Smooth muscle cell (in vitro differentiated cells): ENCODE measurements around the gene BIRC5. TPM values are rescaled to one million over a fixed set of nuclear protein-coding genes. Genes with fewer than 3 reads are reported as not detected.

Experiments used
- DNase-seq: peaks from one replicate; lab custom pipeline; 2025; ENCODE audit not compliant: unreplicated experiment; lab: John Stamatoyannopoulos, UW
- H2AFZ ChIP-seq: fragments of 200-600 bp; sonication (generic); 2 replicates; pipeline ENCODE4 v1.6.0; 2016; ENCODE audit warnings: antibody characterized with exemption, low read depth, mild to moderate bottlenecking
- H3F3A ChIP-seq: fragments of 200-600 bp; sonication (generic); 2 replicates; pipeline ENCODE4 v1.6.0; 2017; ENCODE audit warnings: antibody characterized with exemption, low read depth
- H3K27ac ChIP-seq: fragments of 200-600 bp; sonication (generic); 2 replicates; pipeline ENCODE4 v1.5.1; 2016; ENCODE audit warnings: low read depth, mild to moderate bottlenecking
- H3K27me3 ChIP-seq: fragments of 200-600 bp; sonication (generic); 2 replicates; pipeline ENCODE4 v1.6.1; 2016; ENCODE audit warnings: low read depth, mild to moderate bottlenecking
- H3K36me3 ChIP-seq: fragments of 200-600 bp; sonication (generic); 2 replicates; pipeline ENCODE4 v1.5.1; 2016; ENCODE audit warnings: low read depth
- H3K4me1 ChIP-seq: fragments of 200-600 bp; sonication (generic); 2 replicates; pipeline ENCODE4 v1.5.1; 2016; ENCODE audit warnings: low read depth
- H3K4me2 ChIP-seq: fragments of 200-600 bp; sonication (generic); 2 replicates; pipeline ENCODE4 v1.6.0; 2016; ENCODE audit warnings: mild to moderate bottlenecking
- H3K4me3 ChIP-seq: fragments of 200-600 bp; sonication (generic); 2 replicates; pipeline ENCODE4 v1.5.1; 2016; ENCODE audit warnings: mild to moderate bottlenecking
- H3K79me2 ChIP-seq: fragments of 200-600 bp; sonication (generic); 2 replicates; pipeline ENCODE4 v1.6.0; 2016; ENCODE audit warnings: low read depth, mild to moderate bottlenecking
- H3K9ac ChIP-seq: fragments of 200-600 bp; sonication (generic); 2 replicates; pipeline ENCODE4 v1.6.0; 2016; ENCODE audit warnings: low read depth
- H3K9me3 ChIP-seq: fragments of 200-600 bp; sonication (generic); replicated peaks from 2 replicates; pipeline ENCODE4 v1.5.1; 2016; ENCODE audit warnings: low read depth
- H4K20me1 ChIP-seq: fragments of 200-600 bp; sonication (generic); 2 replicates; pipeline ENCODE4 v1.6.0; 2016; ENCODE audit warnings: low read depth
- CTCF ChIP-seq: fragments of 200-600 bp; sonication (generic); IDR thresholded peaks from 2 replicates; pipeline ENCODE4 v1.5.1; 2017; ENCODE audit warnings: borderline replicate concordance, mild to moderate bottlenecking, antibody characterized with exemption; ENCODE audit not compliant: insufficient read depth, poor library complexity, severe bottlenecking
- WGBS: methylation state at CpG from one replicate; pipeline ENCODE4 v1.1.7; 2016; ENCODE audit warnings: low lambda C conversion rate; 5-methylcytosine and 5-hydroxymethylcytosine counted together
- polyA plus RNA-seq: library from polyadenylated mRNA; unstranded; fragments of >200 nt; fragmentation: Nextera tagmentation; extraction: Ambion mirVana; gene quantifications from 2 replicates; pipeline ENCODE4 v1.2.1, GENCODE V29; 2016
- total RNA-seq: library from RNA; depleted of rRNA; stranded (reverse); fragments of >200 nt; gene quantifications from 2 replicates; pipeline ENCODE4 v1.2.3, GENCODE V29; 2014

Gene BIRC5
- total and polyA plus RNA-seq, 2 experiments from 2014 or later = 7.7 to 15.6 TPM

DNA sequence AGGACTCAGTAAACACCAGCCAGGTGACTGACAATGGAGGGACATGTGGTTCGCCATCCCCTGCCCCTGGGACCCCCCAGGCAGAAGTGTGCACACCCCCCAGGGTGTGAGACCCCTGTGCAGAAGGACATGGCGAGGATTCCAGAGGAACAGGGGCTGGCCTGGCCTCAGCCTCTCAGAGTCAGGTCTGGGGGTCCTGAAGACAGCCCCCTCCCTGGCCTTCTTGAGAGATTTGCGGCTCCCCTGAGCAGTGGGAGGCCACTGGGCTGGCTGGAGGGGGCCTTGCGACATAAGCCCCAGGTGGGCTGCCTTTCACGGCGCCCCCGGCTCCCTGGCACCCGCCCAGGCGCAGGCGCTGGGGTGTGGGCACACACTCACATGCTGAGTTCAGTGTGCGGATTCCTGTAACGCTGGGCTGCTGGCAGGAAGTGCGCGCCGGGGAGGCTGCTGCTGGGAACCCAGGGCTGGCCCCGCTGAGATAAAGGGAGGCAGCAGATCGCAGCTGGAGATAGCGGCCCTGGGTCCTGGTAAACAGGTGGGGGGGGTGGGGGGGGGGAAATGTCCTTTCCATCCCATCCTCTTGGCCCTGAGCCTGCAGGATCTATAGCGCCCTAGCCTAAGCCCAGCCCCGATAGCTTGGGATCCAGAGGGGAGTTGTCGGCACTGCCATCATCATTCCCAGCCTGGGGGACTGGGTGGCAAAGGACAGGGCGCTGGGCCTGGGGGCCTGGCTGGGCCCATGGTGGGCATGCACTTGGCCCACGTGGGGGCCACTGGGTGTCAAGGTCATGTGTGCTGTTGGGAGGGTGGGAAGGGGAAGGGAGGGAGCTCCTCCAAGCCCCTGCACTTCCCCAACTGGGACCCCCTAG, 44.5 kb downstream of the BIRC5 start:
- Histone ChIP-seq H4K20me1 (no peaks in the 10 kb centered on the region), H3K4me3 (no peak overlapping the region), H3K4me2 (peak overlapping the region; percentile 61), H3K27me3 (no peaks in the 10 kb centered on the region), H3K36me3 (no peaks in the 10 kb centered on the region), H3F3A (no peaks in the 10 kb centered on the region), H3K9ac (no peak overlapping the region), H3K79me2 (peaks cover 4% of the 10 kb centered on the region), H3K27ac (peak overlapping the region; percentile 24), H3K4me1 (peaks cover 31% of the 10 kb centered on the region), H2AFZ (no peak overlapping the region), H3K9me3 (no peaks in the 10 kb centered on the region)
- no peak for DNase-seq
- TF ChIP-seq CTCF = no peak
- 45% methylated on average over 22 of the region's 23 CpGs for WGBS

- DNase-seq = no peak
- Histone ChIP-seq H2AFZ (no peak overlapping the region), H3K27ac (no peak overlapping the region), H3K4me1 (peaks cover 31% of the 10 kb centered on the region), H3K4me2 (no peak overlapping the region), H3K36me3 (no peaks in the 10 kb centered on the region), H3F3A (no peaks in the 10 kb centered on the region), H4K20me1 (no peaks in the 10 kb centered on the region), H3K27me3 (no peaks in the 10 kb centered on the region), H3K9ac (no peak overlapping the region), H3K4me3 (no peak overlapping the region), H3K9me3 (no peaks in the 10 kb centered on the region), H3K79me2 (peaks cover under 1% of the 10 kb centered on the region)
- no peak for TF ChIP-seq CTCF
- 91% methylated on average over 10 of the region's 10 CpGs for WGBS
These were observed 45.1 kb downstream of the BIRC5 start for GRCh38 chr17:78259192-78259554.

DNA sequence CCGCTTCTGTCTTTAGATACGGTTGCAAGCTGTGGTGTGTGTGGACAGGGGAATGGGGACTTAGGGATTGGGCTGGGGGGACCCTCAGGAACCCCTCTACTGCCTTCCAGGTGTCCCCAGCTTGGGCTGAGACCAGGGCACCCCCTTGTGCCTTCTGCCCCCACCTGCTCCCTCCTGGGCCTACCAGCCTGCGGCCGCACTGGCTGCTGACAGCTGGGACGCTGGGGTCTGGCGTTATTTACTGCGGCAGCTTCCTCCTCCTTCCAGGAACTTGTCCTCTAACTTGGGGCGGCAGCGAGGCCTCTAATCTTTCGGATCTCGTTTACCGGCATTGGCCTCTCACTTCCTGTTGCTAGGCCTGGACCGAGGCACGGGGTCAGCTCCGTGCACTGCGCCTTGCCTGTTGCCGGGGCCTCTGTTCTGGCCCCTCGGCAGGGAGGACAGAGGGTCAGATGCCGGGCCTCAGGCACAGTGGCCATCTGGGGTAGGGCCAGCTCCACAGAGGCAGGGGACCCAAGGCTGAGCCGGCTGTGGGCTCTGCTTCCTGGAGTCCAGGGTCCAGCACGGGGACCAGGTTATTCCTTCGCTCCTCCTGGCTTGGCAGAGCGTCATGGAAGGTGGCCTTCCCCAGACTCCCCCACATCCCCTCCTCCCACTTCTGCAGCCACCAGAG, 49.1 kb downstream of the BIRC5 start:
- Histone ChIP-seq H3K4me2 (peak overlapping the region; percentile 48), H2AFZ (peak overlapping the region; percentile 89), H3F3A (no peaks in the 10 kb centered on the region), H3K4me3 (no peak overlapping the region), H3K9me3 (no peaks in the 10 kb centered on the region), H3K79me2 (peaks cover 2% of the 10 kb centered on the region), H4K20me1 (no peaks in the 10 kb centered on the region), H3K4me1 (peaks cover 20% of the 10 kb centered on the region), H3K27me3 (no peaks in the 10 kb centered on the region), H3K9ac (no peak overlapping the region), H3K27ac (peak overlapping the region; percentile 38), H3K36me3 (no peaks in the 10 kb centered on the region)
- no peak for DNase-seq
- no peak for TF ChIP-seq CTCF
- WGBS = 43% methylated on average over 23 of the region's 23 CpGs
